ENCODE measurements around the gene FAF2. TPM values are rescaled to one million over a fixed set of nuclear protein-coding genes. Genes with fewer than 3 reads are reported as not detected.

Gene FAF2
- total RNA-seq, 3 donors from 2014 or later: 33.1 to 36.1 (median 33.4) TPM

GRCh38 chr5:176491901-176492300, 43.7 kb downstream of the FAF2 start:
- no peak for TF ChIP-seq CTCF (IDR thresholded peaks at IDR 0.05)
- no peaks in the 10 kb centered on the region for H3K9me3 ChIP-seq
- intact Hi-C loops (cut with DNase I, micrococcal nuclease): no loop called here
- no peaks in the 10 kb centered on the region for H3K4me1 ChIP-seq (ENCODE audit: low read depth)
- ATAC-seq (no peak), DNase-seq (no peak)
- H3K4me3 ChIP-seq: no peak overlapping the region
- peaks cover 4% of the 10 kb centered on the region for H3K36me3 ChIP-seq (ENCODE audit: low read depth)

- ATAC-seq (no peak), DNase-seq (no peak)
- Histone ChIP-seq H3K4me1 (ENCODE audit: low read depth) (no peaks in the 10 kb centered on the region), H3K9me3 (no peaks in the 10 kb centered on the region), H3K4me3 (no peak overlapping the region), H3K36me3 (ENCODE audit: low read depth) (peaks cover 4% of the 10 kb centered on the region)
- TF ChIP-seq CTCF (IDR thresholded peaks at IDR 0.05): no peak
- intact Hi-C loops (cut with DNase I, micrococcal nuclease): no loop called here
Measured at GRCh38 chr5:176492431-176492830, 44.2 kb downstream of the FAF2 start.

GRCh38 chr5:176497852-176498251, 49.7 kb downstream of the FAF2 start:
- intact Hi-C loops (cut with DNase I, micrococcal nuclease): no loop called here
- Histone ChIP-seq H3K4me3 (no peak overlapping the region), H3K4me1 (ENCODE audit: low read depth) (no peaks in the 10 kb centered on the region), H3K36me3 (ENCODE audit: low read depth) (peaks cover 4% of the 10 kb centered on the region), H3K9me3 (no peaks in the 10 kb centered on the region)
- no peak for TF ChIP-seq CTCF (IDR thresholded peaks at IDR 0.05)
- ATAC-seq (no peak), DNase-seq (no peak)

GRCh38 chr5:176499273-176499672, 51.1 kb downstream of the FAF2 start:
- ATAC-seq: no peak
- no peaks in the 10 kb centered on the region for H3K4me1 ChIP-seq (ENCODE audit: low read depth)
- H3K9me3 ChIP-seq: no peaks in the 10 kb centered on the region
- intact Hi-C loops (cut with DNase I, micrococcal nuclease): no loop called here
- TF ChIP-seq CTCF (IDR thresholded peaks at IDR 0.05): no peak
- H3K36me3 ChIP-seq (ENCODE audit: low read depth): peaks cover 8% of the 10 kb centered on the region
- H3K4me3 ChIP-seq: no peak overlapping the region
- no peak for DNase-seq

GRCh38 chr5:176500511-176500910, 52.3 kb downstream of the FAF2 start:
- no peaks in the 10 kb centered on the region for H3K4me1 ChIP-seq (ENCODE audit: low read depth)
- H3K9me3 ChIP-seq: no peaks in the 10 kb centered on the region
- H3K36me3 ChIP-seq (ENCODE audit: low read depth): peaks cover 8% of the 10 kb centered on the region
- ATAC-seq (no peak), DNase-seq (no peak)
- intact Hi-C loops (cut with DNase I, micrococcal nuclease): no loop called here
- no peak overlapping the region for H3K4me3 ChIP-seq
- no peak for TF ChIP-seq CTCF (IDR thresholded peaks at IDR 0.05)

- H3K36me3 ChIP-seq (ENCODE audit: low read depth): peaks cover 5% of the 10 kb centered on the region
- no peak for TF ChIP-seq CTCF (IDR thresholded peaks at IDR 0.05)
- DNase-seq (no peak), ATAC-seq (no peak)
- H3K4me3 ChIP-seq: no peak overlapping the region
- no peaks in the 10 kb centered on the region for H3K9me3 ChIP-seq
- no peaks in the 10 kb centered on the region for H3K4me1 ChIP-seq (ENCODE audit: low read depth)
- intact Hi-C loops (cut with DNase I, micrococcal nuclease): no loop called here
Measured at GRCh38 chr5:176501333-176501732, 53.1 kb downstream of the FAF2 start.
